ENCODE results near the gene CERS2. TPM values are rescaled to one million over a fixed set of nuclear protein-coding genes. Genes with fewer than 3 reads are reported as not detected.
"Not testable (repeated sequence)": the region's sequence is repeated elsewhere in the genome, so short reads cannot be mapped to it uniquely, and the experiment has no call there.

The CERS2 gene
- polyA plus RNA-seq, 2 donors: 35.5 to 39.4 TPM

DNA sequence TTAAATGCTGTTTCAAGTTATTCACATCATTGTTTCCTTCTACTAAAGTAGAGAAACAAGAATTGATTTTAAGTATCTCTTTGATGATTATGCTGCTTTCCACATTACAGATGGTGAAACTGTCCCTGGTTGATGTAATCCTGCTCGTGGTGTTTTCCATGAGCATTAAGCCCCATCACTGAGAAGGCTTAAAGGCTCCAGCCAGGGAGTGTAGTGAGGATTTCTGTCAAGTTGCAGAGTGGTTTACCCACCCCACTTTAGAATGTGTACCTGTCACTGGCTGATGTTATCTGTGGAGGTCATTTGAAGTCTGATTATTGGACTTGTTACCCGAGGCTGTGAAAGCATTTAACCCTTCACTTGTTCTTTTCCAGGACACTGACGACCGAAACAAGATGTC, 12.9 kb downstream of the CERS2 start:
- no peaks in the 10 kb centered on the region for H3K27me3 ChIP-seq (ENCODE audit: control insufficient read depth in 1 of 2, insufficient read depth in 2 of 2, low read length in 2 of 2)

DNA sequence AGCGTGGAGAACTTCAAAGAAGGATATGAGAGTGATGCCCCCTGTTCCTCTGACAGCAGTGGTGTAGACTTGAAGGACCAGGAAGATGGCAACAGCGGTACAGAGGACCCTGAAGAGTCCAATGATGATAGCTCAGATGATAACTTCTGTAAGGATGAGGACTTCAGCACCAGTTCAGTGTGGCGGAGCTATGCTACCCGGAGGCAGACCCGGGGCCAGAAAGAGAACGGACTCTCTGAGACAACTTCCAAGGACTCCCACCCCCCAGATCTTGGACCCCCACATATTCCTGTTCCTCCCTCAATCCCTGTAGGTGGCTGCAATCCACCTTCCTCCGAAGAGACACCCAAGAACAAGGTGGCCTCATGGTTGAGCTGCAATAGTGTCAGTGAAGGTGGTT, 14.0 kb downstream of the CERS2 start:
- Histone ChIP-seq H3K36me3 (ENCODE audit: control insufficient read depth in 2 of 2, insufficient read depth in 2 of 2, low read length in 1 of 2) (peaks cover 10 to 31% of the 10 kb centered on the region in 2 donors), H3K4me3 (ENCODE audit: low read depth in 1 of 2, low read length in 2 of 2) (no peak overlapping the region), H3K27ac (ENCODE audit: low read depth in 2 of 2, low read length in 1 of 2) (no peak overlapping the region), H3K27me3 (ENCODE audit: control insufficient read depth in 1 of 2, insufficient read depth in 2 of 2, low read length in 2 of 2) (no peaks in the 10 kb centered on the region), H3K9me3 (ENCODE audit: control insufficient read depth in 2 of 2, insufficient read depth in 1 of 2, low read depth in 1 of 2, low read length in 1 of 2) (no peaks in the 10 kb centered on the region), H3K4me1 (ENCODE audit: control insufficient read depth in 2 of 2, insufficient read depth in 2 of 2, low read length in 1 of 2) (no peaks in the 10 kb centered on the region)
- 97% methylated on average over 7 of the region's 7 CpGs for WGBS, 2 donors

More for the DNA sequence above, 12.9 kb downstream of the CERS2 start:
- WGBS, 2 donors: 63 to 68% methylated on average over 4 of the region's 4 CpGs
- Histone ChIP-seq H3K9me3 (ENCODE audit: control insufficient read depth in 2 of 2, insufficient read depth in 1 of 2, low read depth in 1 of 2, low read length in 1 of 2) (no peaks in the 10 kb centered on the region), H3K27ac (ENCODE audit: low read depth in 2 of 2, low read length in 1 of 2) (no peak overlapping the region), H3K4me1 (ENCODE audit: control insufficient read depth in 2 of 2, insufficient read depth in 2 of 2, low read length in 1 of 2) (no peaks in the 10 kb centered on the region), H3K4me3 (ENCODE audit: low read depth in 1 of 2, low read length in 2 of 2) (no peak overlapping the region), H3K36me3 (ENCODE audit: control insufficient read depth in 2 of 2, insufficient read depth in 2 of 2, low read length in 1 of 2) (peaks cover 20 to 41% of the 10 kb centered on the region in 2 donors)

DNA sequence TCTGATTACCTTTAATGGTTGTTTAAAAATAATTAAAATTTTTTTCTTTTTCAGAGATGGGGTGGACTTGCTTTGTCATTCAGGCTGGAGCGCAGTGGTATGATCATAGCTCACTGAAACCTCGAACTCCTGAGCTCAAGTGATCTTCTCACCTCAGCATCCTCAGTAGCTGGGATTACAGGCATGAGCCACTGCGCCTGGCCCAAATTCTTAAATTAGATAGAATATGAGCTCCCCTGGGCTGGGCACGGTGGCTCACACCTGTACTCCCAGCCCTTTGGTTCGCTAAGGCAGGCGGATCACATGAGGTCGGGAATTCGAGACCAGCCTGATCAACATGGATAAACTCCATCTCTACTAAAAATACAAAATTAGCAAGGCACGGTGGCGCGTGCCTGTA, 17.0 kb downstream of the CERS2 start:
- Histone ChIP-seq H3K4me3 (ENCODE audit: low read depth in 1 of 2, low read length in 2 of 2) (no peak overlapping the region), H3K27ac (ENCODE audit: low read depth in 2 of 2, low read length in 1 of 2) (no peak overlapping the region), H3K9me3 (ENCODE audit: control insufficient read depth in 2 of 2, insufficient read depth in 1 of 2, low read depth in 1 of 2, low read length in 1 of 2) (no peaks in the 10 kb centered on the region), H3K4me1 (ENCODE audit: control insufficient read depth in 2 of 2, insufficient read depth in 2 of 2, low read length in 1 of 2) (no peaks in the 10 kb centered on the region), H3K36me3 (ENCODE audit: control insufficient read depth in 2 of 2, insufficient read depth in 2 of 2, low read length in 1 of 2) (peaks cover 13 to 18% of the 10 kb centered on the region in 2 donors), H3K27me3 (ENCODE audit: control insufficient read depth in 1 of 2, insufficient read depth in 2 of 2, low read length in 2 of 2) (no peaks in the 10 kb centered on the region)
- WGBS, 2 donors: 98% methylated on average over 11 of the region's 11 CpGs

DNA sequence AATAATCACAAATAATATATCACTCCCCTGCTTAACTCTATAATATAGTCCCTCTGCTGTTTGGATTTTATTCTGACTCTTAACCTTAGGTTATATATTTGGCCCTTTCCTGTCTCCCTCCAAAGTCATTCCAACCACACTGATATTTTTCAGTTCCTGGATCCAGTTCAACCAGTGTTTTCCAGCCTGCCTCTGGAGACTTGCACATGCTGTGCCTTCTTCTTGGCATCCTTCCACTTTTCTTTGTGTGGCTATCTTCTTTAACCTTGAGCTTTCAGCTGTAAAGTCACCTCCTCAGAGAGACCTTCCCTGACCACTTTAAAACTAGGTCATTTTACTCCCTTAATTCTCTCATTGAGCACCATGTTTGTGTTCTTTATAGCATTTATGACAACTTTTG, 19.4 kb downstream of the CERS2 start:
- no peaks in the 10 kb centered on the region for H3K9me3 ChIP-seq (ENCODE audit: control insufficient read depth in 2 of 2, insufficient read depth in 1 of 2, low read depth in 1 of 2, low read length in 1 of 2)
- H3K27ac ChIP-seq (ENCODE audit: low read depth in 2 of 2, low read length in 1 of 2): no peak overlapping the region
- peaks cover 17 to 18% of the 10 kb centered on the region in 2 donors for H3K36me3 ChIP-seq (ENCODE audit: control insufficient read depth in 2 of 2, insufficient read depth in 2 of 2, low read length in 1 of 2)
- H3K4me3 ChIP-seq (ENCODE audit: low read depth in 1 of 2, low read length in 2 of 2): no peak overlapping the region
- no peaks in the 10 kb centered on the region for H3K27me3 ChIP-seq (ENCODE audit: control insufficient read depth in 1 of 2, insufficient read depth in 2 of 2, low read length in 2 of 2)
- H3K4me1 ChIP-seq (ENCODE audit: control insufficient read depth in 2 of 2, insufficient read depth in 2 of 2, low read length in 1 of 2): no peaks in the 10 kb centered on the region

DNA sequence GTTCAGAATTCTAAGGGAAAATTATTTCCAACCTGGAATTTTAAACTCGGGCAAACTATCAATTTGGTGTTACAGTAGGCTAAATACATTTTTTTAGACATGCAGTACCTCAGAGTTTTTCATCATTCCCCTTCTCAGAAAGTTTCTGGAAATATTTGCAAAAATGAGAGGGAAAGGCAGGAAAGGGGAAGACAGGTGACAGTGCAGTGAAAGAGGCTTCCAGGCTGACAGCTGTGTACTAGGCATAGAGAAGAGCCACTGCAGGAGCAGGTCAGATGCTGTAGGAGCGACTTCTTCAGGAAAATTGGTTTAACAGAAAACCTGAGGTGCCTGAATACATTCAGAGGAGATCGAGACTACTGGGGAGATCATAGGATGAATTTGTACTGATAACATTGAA, 19.9 kb downstream of the CERS2 start:
- Histone ChIP-seq H3K9me3 (ENCODE audit: control insufficient read depth in 2 of 2, insufficient read depth in 1 of 2, low read depth in 1 of 2, low read length in 1 of 2) (no peaks in the 10 kb centered on the region), H3K27ac (ENCODE audit: low read depth in 2 of 2, low read length in 1 of 2) (no peak overlapping the region), H3K27me3 (ENCODE audit: control insufficient read depth in 1 of 2, insufficient read depth in 2 of 2, low read length in 2 of 2) (no peaks in the 10 kb centered on the region), H3K36me3 (ENCODE audit: control insufficient read depth in 2 of 2, insufficient read depth in 2 of 2, low read length in 1 of 2) (peaks cover 13 to 20% of the 10 kb centered on the region in 2 donors), H3K4me3 (ENCODE audit: low read depth in 1 of 2, low read length in 2 of 2) (no peak overlapping the region), H3K4me1 (ENCODE audit: control insufficient read depth in 2 of 2, insufficient read depth in 2 of 2, low read length in 1 of 2) (no peaks in the 10 kb centered on the region)
- 93 to 94% methylated on average over 3 of the region's 3 CpGs for WGBS, 2 donors

DNA sequence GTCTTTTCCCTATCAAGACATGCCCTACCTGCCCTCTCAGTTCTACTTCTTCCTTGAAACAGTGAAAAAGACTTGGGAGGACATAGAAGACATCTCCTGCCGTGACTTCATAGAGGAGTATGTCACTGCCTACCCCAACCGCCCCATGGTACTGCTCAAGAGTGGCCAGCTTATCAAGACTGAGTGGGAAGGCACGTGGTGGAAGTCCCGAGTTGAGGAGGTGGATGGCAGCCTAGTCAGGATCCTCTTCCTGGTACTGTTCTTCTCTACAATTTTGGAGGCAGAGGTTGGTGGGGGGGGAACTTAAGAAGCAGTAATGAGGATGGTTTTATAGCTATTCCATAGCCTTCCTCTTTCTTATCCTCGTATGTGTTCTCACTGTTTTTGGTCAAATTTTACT, 29.8 kb downstream of the CERS2 start:
- WGBS, 2 donors: 89 to 90% methylated on average over 5 of the region's 5 CpGs
- no peak overlapping the region for H3K4me3 ChIP-seq (ENCODE audit: low read depth in 1 of 2, low read length in 2 of 2)
- no peaks in the 10 kb centered on the region for H3K4me1 ChIP-seq (ENCODE audit: control insufficient read depth in 2 of 2, insufficient read depth in 2 of 2, low read length in 1 of 2)
- H3K27ac ChIP-seq (ENCODE audit: low read depth in 2 of 2, low read length in 1 of 2): no peak overlapping the region
- H3K27me3 ChIP-seq (ENCODE audit: control insufficient read depth in 1 of 2, insufficient read depth in 2 of 2, low read length in 2 of 2): no peaks in the 10 kb centered on the region
- H3K36me3 ChIP-seq (ENCODE audit: control insufficient read depth in 2 of 2, insufficient read depth in 2 of 2, low read length in 1 of 2): peaks cover 15 to 26% of the 10 kb centered on the region in 2 donors
- H3K9me3 ChIP-seq (ENCODE audit: control insufficient read depth in 2 of 2, insufficient read depth in 1 of 2, low read depth in 1 of 2, low read length in 1 of 2): no peaks in the 10 kb centered on the region

DNA sequence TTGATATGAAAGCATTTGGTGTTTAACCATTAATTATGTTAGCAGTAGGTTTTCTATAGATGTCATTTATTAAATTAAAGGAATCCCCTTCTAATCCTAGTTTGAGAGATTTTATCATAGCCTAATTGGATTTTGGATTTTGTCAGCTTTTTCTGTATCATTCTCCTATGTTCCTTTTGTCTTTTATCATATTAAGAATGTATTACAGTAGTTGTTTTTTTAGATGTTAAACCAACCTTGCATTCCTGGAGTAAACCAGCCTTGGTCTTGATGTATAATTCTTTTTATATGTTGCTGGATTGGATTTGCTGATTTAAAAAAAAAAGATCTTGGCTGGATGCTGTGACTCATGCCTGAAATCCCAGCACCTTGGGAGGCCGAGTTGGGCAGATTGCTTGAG, 42.9 kb downstream of the CERS2 start:
- Histone ChIP-seq H3K36me3 (ENCODE audit: control insufficient read depth in 2 of 2, insufficient read depth in 2 of 2, low read length in 1 of 2) (no peaks in the 10 kb centered on the region), H3K4me3 (ENCODE audit: low read depth in 1 of 2, low read length in 2 of 2) (no peak overlapping the region), H3K4me1 (ENCODE audit: control insufficient read depth in 2 of 2, insufficient read depth in 2 of 2, low read length in 1 of 2) (peaks cover 0 to 3% of the 10 kb centered on the region in 2 donors), H3K9me3 (ENCODE audit: control insufficient read depth in 2 of 2, insufficient read depth in 1 of 2, low read depth in 1 of 2, low read length in 1 of 2) (no peaks in the 10 kb centered on the region), H3K27ac (ENCODE audit: low read depth in 2 of 2, low read length in 1 of 2) (no peak overlapping the region), H3K27me3 (ENCODE audit: control insufficient read depth in 1 of 2, insufficient read depth in 2 of 2, low read length in 2 of 2) (no peaks in the 10 kb centered on the region)
- 100% methylated on average over 1 of the region's 1 CpG for WGBS, 2 donors

DNA sequence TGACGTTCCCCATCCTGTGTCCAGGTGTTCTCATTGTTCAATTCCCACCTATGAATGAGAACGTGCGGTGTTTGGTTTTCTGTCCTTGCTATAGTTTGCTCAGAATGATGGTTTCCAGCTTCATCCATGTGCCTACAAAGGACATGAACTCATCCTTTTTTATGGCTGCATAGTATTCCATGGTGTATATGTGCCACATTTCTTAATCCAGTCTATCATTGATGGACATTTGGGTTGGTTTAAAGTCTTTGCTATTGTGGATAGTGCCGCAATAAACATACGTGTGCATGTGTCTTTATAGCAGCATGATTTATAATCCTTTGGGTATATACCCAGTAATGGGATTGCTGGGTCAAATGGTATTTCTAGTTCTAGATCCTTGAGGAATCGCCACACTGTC, 45.9 kb downstream of the CERS2 start:
- not testable (repeated sequence) for H3K36me3 ChIP-seq (ENCODE audit: control insufficient read depth in 2 of 2, insufficient read depth in 2 of 2, low read length in 1 of 2); H3K4me3 ChIP-seq (ENCODE audit: low read depth in 1 of 2, low read length in 2 of 2); H3K27ac ChIP-seq (ENCODE audit: low read depth in 2 of 2, low read length in 1 of 2); H3K4me1 ChIP-seq (ENCODE audit: control insufficient read depth in 2 of 2, insufficient read depth in 2 of 2, low read length in 1 of 2); H3K27me3 ChIP-seq (ENCODE audit: control insufficient read depth in 1 of 2, insufficient read depth in 2 of 2, low read length in 2 of 2); H3K9me3 ChIP-seq (ENCODE audit: control insufficient read depth in 2 of 2, insufficient read depth in 1 of 2, low read depth in 1 of 2, low read length in 1 of 2)
- 95 to 99% methylated on average over 6 of the region's 6 CpGs for WGBS, 2 donors

DNA sequence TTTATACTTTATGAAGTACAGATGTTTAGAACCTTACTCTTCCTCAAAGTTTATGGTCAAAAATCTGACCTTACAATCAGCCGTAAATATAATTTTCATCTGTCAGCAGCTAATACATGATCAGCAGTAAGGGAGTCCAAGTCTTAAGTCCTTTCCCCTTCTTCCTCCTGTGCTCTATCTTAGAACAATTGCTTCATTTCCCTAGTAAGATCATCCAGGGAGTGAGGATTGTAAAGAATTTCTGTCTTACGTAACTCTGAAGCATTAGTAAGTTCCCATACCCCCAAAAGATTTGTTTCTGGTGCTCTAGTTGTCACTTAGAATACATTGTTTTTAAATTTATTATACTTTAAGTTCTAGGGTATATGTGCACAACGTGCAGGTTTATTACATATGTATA, 46.3 kb downstream of the CERS2 start:
- H3K36me3 ChIP-seq (ENCODE audit: control insufficient read depth in 2 of 2, insufficient read depth in 2 of 2, low read length in 1 of 2): no peaks in the 10 kb centered on the region
- peaks cover 0 to 3% of the 10 kb centered on the region in 2 donors for H3K4me1 ChIP-seq (ENCODE audit: control insufficient read depth in 2 of 2, insufficient read depth in 2 of 2, low read length in 1 of 2)
- no peaks in the 10 kb centered on the region for H3K9me3 ChIP-seq (ENCODE audit: control insufficient read depth in 2 of 2, insufficient read depth in 1 of 2, low read depth in 1 of 2, low read length in 1 of 2)
- H3K4me3 ChIP-seq (ENCODE audit: low read depth in 1 of 2, low read length in 2 of 2): no peak overlapping the region
- no peaks in the 10 kb centered on the region for H3K27me3 ChIP-seq (ENCODE audit: control insufficient read depth in 1 of 2, insufficient read depth in 2 of 2, low read length in 2 of 2)
- WGBS, 2 donors: 94 to 100% methylated on average over 3 of the region's 3 CpGs
- no peak overlapping the region for H3K27ac ChIP-seq (ENCODE audit: low read depth in 2 of 2, low read length in 1 of 2)

DNA sequence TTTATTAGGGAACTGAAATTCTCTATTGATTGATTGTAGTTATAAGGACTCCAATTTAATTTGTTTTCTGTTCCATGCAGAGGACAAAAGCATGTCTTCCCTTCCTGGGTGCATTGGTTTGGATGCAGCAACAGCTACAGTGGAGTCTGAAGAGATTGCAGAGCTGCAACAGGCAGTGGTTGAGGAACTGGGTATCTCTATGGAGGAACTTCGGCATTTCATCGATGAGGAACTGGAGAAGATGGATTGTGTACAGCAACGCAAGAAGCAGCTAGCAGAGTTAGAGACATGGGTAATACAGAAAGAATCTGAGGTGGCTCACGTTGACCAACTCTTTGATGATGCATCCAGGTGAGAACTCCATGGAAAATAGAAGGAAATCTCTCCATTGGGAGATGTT, 47.0 kb downstream of the CERS2 start:
- no peaks in the 10 kb centered on the region for H3K36me3 ChIP-seq (ENCODE audit: control insufficient read depth in 2 of 2, insufficient read depth in 2 of 2, low read length in 1 of 2)

More for the DNA sequence above, 47.0 kb downstream of the CERS2 start:
- Histone ChIP-seq H3K27ac (ENCODE audit: low read depth in 2 of 2, low read length in 1 of 2) (no peak overlapping the region), H3K9me3 (ENCODE audit: control insufficient read depth in 2 of 2, insufficient read depth in 1 of 2, low read depth in 1 of 2, low read length in 1 of 2) (no peaks in the 10 kb centered on the region), H3K27me3 (ENCODE audit: control insufficient read depth in 1 of 2, insufficient read depth in 2 of 2, low read length in 2 of 2) (no peaks in the 10 kb centered on the region), H3K4me1 (ENCODE audit: control insufficient read depth in 2 of 2, insufficient read depth in 2 of 2, low read length in 1 of 2) (peaks cover 0 to 3% of the 10 kb centered on the region in 2 donors), H3K4me3 (ENCODE audit: low read depth in 1 of 2, low read length in 2 of 2) (no peak overlapping the region)
- WGBS, 2 donors: 90 to 94% methylated on average over 4 of the region's 4 CpGs

Measured in esophagus (tissue), 2 donors.